Activated naive CD8-positive, alpha-beta T cell treated with anti-CD3 and anti-CD28 coated beads for 36 hours (primary cell): ENCODE measurements around the gene IFNL3. TPM values are rescaled to one million over a fixed set of nuclear protein-coding genes. Genes with fewer than 3 reads are reported as not detected.
"Not testable (repeated sequence)": the region's sequence is repeated elsewhere in the genome, so short reads cannot be mapped to it uniquely, and the experiment has no call there.

Experiments used
- DNase-seq: peaks from one replicate; pipeline ENCODE4 v3.0.0; 2021
- H3K27ac Mint-ChIP-seq: one replicate; pipeline ENCODE4 v1.8.0; 2022; ENCODE audit warnings: mild to moderate bottlenecking, moderate library complexity, mixed read lengths
- H3K27me3 Mint-ChIP-seq: one replicate; pipeline ENCODE4 v1.8.0; 2022; ENCODE audit warnings: mild to moderate bottlenecking, mixed read lengths
- H3K36me3 Mint-ChIP-seq: one replicate; pipeline ENCODE4 v1.8.0; 2021; ENCODE audit warnings: mild to moderate bottlenecking, mixed read lengths
- H3K4me1 Mint-ChIP-seq: one replicate; pipeline ENCODE4 v1.8.0; 2021; ENCODE audit warnings: mixed read lengths
- H3K4me3 Mint-ChIP-seq: one replicate; pipeline ENCODE4 v1.8.0; 2022; ENCODE audit warnings: mild to moderate bottlenecking, moderate library complexity, mixed read lengths
- H3K9me3 Mint-ChIP-seq: one replicate; pipeline ENCODE4 v1.8.0; 2022; ENCODE audit warnings: mixed read lengths
- total RNA-seq, 2 experiments: library from RNA; stranded (reverse); gene quantifications; one replicate each; pipeline ENCODE4 v1.2.3, GENCODE V29; 2021

The IFNL3 gene
- not detected for total RNA-seq

GRCh38 chr19:39244410-39245100, at the start of gene IFNL3:
Gene IFNL3, minus strand, starts transcription at chr19:39245006. Its CDS starts 39 bp downstream, at chr19:39244967.
- H3K9me3 Mint-ChIP-seq, H3K27ac Mint-ChIP-seq, H3K36me3 Mint-ChIP-seq, H3K4me1 Mint-ChIP-seq, DNase-seq, H3K4me3 Mint-ChIP-seq: not testable (repeated sequence)
- H3K27me3 Mint-ChIP-seq, result peaks cover 11% of the 10 kb centered on the region

- DNase-seq, result no peak
- Mint-ChIP-seq H3K36me3 (no peaks in the 10 kb centered on the region), H3K27ac (no peak overlapping the region), H3K4me1 (peaks cover 11% of the 10 kb centered on the region), H3K9me3 (no peaks in the 10 kb centered on the region), H3K4me3 (no peak overlapping the region), H3K27me3 (peaks cover 4% of the 10 kb centered on the region)
Observed at GRCh38 chr19:39293394-39293793, 48.6 kb upstream of the IFNL3 start.

GRCh38 chr19:39284032-39284431, 39.2 kb upstream of the IFNL3 start:
- peaks cover 14% of the 10 kb centered on the region for H3K27me3 Mint-ChIP-seq
- H3K27ac Mint-ChIP-seq, result no peak overlapping the region
- DNase-seq, result no peak
- no peaks in the 10 kb centered on the region for H3K36me3 Mint-ChIP-seq
- peaks cover 10% of the 10 kb centered on the region for H3K9me3 Mint-ChIP-seq
- H3K4me3 Mint-ChIP-seq, result no peak overlapping the region
- no peaks in the 10 kb centered on the region for H3K4me1 Mint-ChIP-seq

- no peak for DNase-seq
- Mint-ChIP-seq H3K27me3 (peaks cover 3% of the 10 kb centered on the region), H3K4me1 (no peaks in the 10 kb centered on the region), H3K36me3 (no peaks in the 10 kb centered on the region), H3K9me3 (peaks cover 8% of the 10 kb centered on the region), H3K4me3 (no peak overlapping the region), H3K27ac (no peak overlapping the region)
Observed at GRCh38 chr19:39282021-39282420, 37.2 kb upstream of the IFNL3 start.

GRCh38 chr19:39277598-39277997, 32.8 kb upstream of the IFNL3 start:
- Mint-ChIP-seq H3K4me3 (no peak overlapping the region), H3K4me1 (no peaks in the 10 kb centered on the region), H3K9me3 (peaks cover 4% of the 10 kb centered on the region), H3K36me3 (no peaks in the 10 kb centered on the region), H3K27me3 (no peaks in the 10 kb centered on the region), H3K27ac (no peak overlapping the region)
- no peak for DNase-seq

GRCh38 chr19:39276740-39277139, 31.9 kb upstream of the IFNL3 start:
- H3K27me3 Mint-ChIP-seq, result no peaks in the 10 kb centered on the region
- H3K9me3 Mint-ChIP-seq, result no peaks in the 10 kb centered on the region
- no peak overlapping the region for H3K27ac Mint-ChIP-seq
- no peak overlapping the region for H3K4me3 Mint-ChIP-seq
- DNase-seq, result no peak
- H3K4me1 Mint-ChIP-seq, result no peaks in the 10 kb centered on the region
- H3K36me3 Mint-ChIP-seq, result no peaks in the 10 kb centered on the region

GRCh38 chr19:39275578-39275977, 30.8 kb upstream of the IFNL3 start:
- no peak for DNase-seq
- Mint-ChIP-seq H3K27me3 (no peaks in the 10 kb centered on the region), H3K36me3 (no peaks in the 10 kb centered on the region), H3K4me3 (no peak overlapping the region), H3K27ac (no peak overlapping the region), H3K9me3 (no peaks in the 10 kb centered on the region), H3K4me1 (no peaks in the 10 kb centered on the region)

GRCh38 chr19:39273859-39274258, 29.1 kb upstream of the IFNL3 start:
- not testable (repeated sequence) for H3K4me3 Mint-ChIP-seq, H3K27ac Mint-ChIP-seq, H3K4me1 Mint-ChIP-seq, H3K9me3 Mint-ChIP-seq, H3K36me3 Mint-ChIP-seq, H3K27me3 Mint-ChIP-seq, DNase-seq

GRCh38 chr19:39270036-39270871, 25.4 kb upstream of the IFNL3 start:
- Mint-ChIP-seq H3K4me1 (no peaks in the 10 kb centered on the region), H3K36me3 (no peaks in the 10 kb centered on the region), H3K4me3 (no peak overlapping the region), H3K9me3 (no peaks in the 10 kb centered on the region), H3K27me3 (peaks cover 11% of the 10 kb centered on the region), H3K27ac (no peak overlapping the region)
- no peak for DNase-seq

GRCh38 chr19:39269369-39269768, 24.6 kb upstream of the IFNL3 start:
- not testable (repeated sequence) for H3K4me3 Mint-ChIP-seq, H3K9me3 Mint-ChIP-seq, DNase-seq, H3K36me3 Mint-ChIP-seq, H3K27ac Mint-ChIP-seq, H3K4me1 Mint-ChIP-seq
- H3K27me3 Mint-ChIP-seq, result peaks cover 18% of the 10 kb centered on the region

- not testable (repeated sequence) for H3K36me3 Mint-ChIP-seq, H3K4me1 Mint-ChIP-seq, H3K4me3 Mint-ChIP-seq, H3K9me3 Mint-ChIP-seq, DNase-seq, H3K27ac Mint-ChIP-seq
- peaks cover 25% of the 10 kb centered on the region for H3K27me3 Mint-ChIP-seq
Observed at GRCh38 chr19:39268531-39269223, 23.9 kb upstream of the IFNL3 start.

- not testable (repeated sequence) for DNase-seq, H3K4me3 Mint-ChIP-seq, H3K27ac Mint-ChIP-seq, H3K9me3 Mint-ChIP-seq, H3K4me1 Mint-ChIP-seq, H3K36me3 Mint-ChIP-seq
- peaks cover 30% of the 10 kb centered on the region for H3K27me3 Mint-ChIP-seq
Observed at GRCh38 chr19:39268085-39268484, 23.3 kb upstream of the IFNL3 start, which contains the start of gene IFNL2. Gene IFNL2, plus strand, starts transcription at chr19:39268396. Its CDS starts 173 bp downstream, at chr19:39268569.

- Mint-ChIP-seq H3K27ac (no peak overlapping the region), H3K4me3 (no peak overlapping the region), H3K9me3 (no peaks in the 10 kb centered on the region), H3K4me1 (no peaks in the 10 kb centered on the region), H3K36me3 (no peaks in the 10 kb centered on the region), H3K27me3 (peaks cover 49% of the 10 kb centered on the region)
- no peak for DNase-seq
Observed at GRCh38 chr19:39265321-39265916, 20.6 kb upstream of the IFNL3 start.

GRCh38 chr19:39264306-39265290, 19.8 kb upstream of the IFNL3 start:
- Mint-ChIP-seq H3K9me3 (no peaks in the 10 kb centered on the region), H3K27ac (no peak overlapping the region), H3K4me3 (no peak overlapping the region)

More at GRCh38 chr19:39264306-39265290, 19.8 kb upstream of the IFNL3 start:
- H3K4me1 Mint-ChIP-seq, result no peaks in the 10 kb centered on the region
- peaks cover 49% of the 10 kb centered on the region for H3K27me3 Mint-ChIP-seq
- no peak for DNase-seq
- no peaks in the 10 kb centered on the region for H3K36me3 Mint-ChIP-seq
